SU-DHL-6 (cell line): Measurements from ENCODE around the gene GLOD5.

Source experiments
- H2AFZ ChIP-seq: fragments of 200-600 bp; sonication (generic); 2 replicates; pipeline ENCODE4 v1.6.1; 2014; ENCODE audit warnings: low read depth, mild to moderate bottlenecking, moderate library complexity, mixed read lengths, antibody characterized with exemption, low read length; ENCODE audit not compliant: severe bottlenecking
- H3F3A ChIP-seq: fragments of 200-600 bp; shearing (Covaris generic); 2 replicates; pipeline ENCODE4 v1.6.0; 2016; ENCODE audit warnings: antibody characterized with exemption, mild to moderate bottlenecking; ENCODE audit not compliant: insufficient read depth
- H3K27ac ChIP-seq: fragments of 200-600 bp; sonication (generic); 2 replicates; pipeline ENCODE4 v1.5.1; 2016; ENCODE audit warnings: low read depth, mild to moderate bottlenecking, low read length, moderate library complexity, mixed read lengths
- H3K27me3 ChIP-seq: fragments of 200-600 bp; sonication (generic), shearing (Covaris generic); 2 replicates; pipeline ENCODE4 v1.6.0; 2014; ENCODE audit warnings: mild to moderate bottlenecking, low read length
- H3K36me3 ChIP-seq: fragments of 200-600 bp; sonication (generic); 2 replicates; pipeline ENCODE4 v1.6.1; 2014; ENCODE audit warnings: mild to moderate bottlenecking, low read length, mixed read lengths
- H3K4me2 ChIP-seq: fragments of 300-600, 200-600 bp; shearing (Covaris generic), sonication (generic); 2 replicates; pipeline ENCODE4 v1.6.0; 2014; ENCODE audit warnings: low read length, low read depth, mild to moderate bottlenecking; ENCODE audit not compliant: poor library complexity, severe bottlenecking
- H3K4me3 ChIP-seq: fragments of 200-600 bp; sonication (generic); 2 replicates; pipeline ENCODE4 v1.5.1; 2014; ENCODE audit warnings: antibody characterized with exemption, low read length, mild to moderate bottlenecking, mixed read lengths; ENCODE audit not compliant: insufficient read depth, poor library complexity, severe bottlenecking
- H3K79me2 ChIP-seq: fragments of 200-600 bp; sonication (generic); 2 replicates; pipeline ENCODE4 v1.6.1; 2014; ENCODE audit warnings: mild to moderate bottlenecking, low read length, moderate library complexity; ENCODE audit not compliant: insufficient read depth
- H3K9ac ChIP-seq: fragments of 200-600 bp; sonication (generic); 2 replicates; pipeline ENCODE4 v1.7.0; 2014; ENCODE audit warnings: mild to moderate bottlenecking, low read length
- H3K9me2 ChIP-seq: fragments of 200-600 bp; sonication (generic); replicated peaks from 2 replicates; pipeline ENCODE4 v1.6.1; 2014; ENCODE audit warnings: low read length; ENCODE audit not compliant: insufficient read depth
- H3K9me3 ChIP-seq: fragments of 200-600 bp; sonication (generic); 2 replicates; pipeline ENCODE4 v1.6.1; 2014; ENCODE audit warnings: low read length, mixed read lengths; ENCODE audit not compliant: insufficient read depth
- H4K20me1 ChIP-seq: fragments of 200-600 bp; sonication (generic); 2 replicates; pipeline ENCODE4 v1.6.1; 2014; ENCODE audit warnings: low read depth, mild to moderate bottlenecking, antibody characterized with exemption, low read length, moderate library complexity, mixed read lengths
- CTCF ChIP-seq: fragments of 200-600 bp; sonication (generic); IDR thresholded peaks from one replicate; pipeline ENCODE4 v1.5.1; 2017; ENCODE audit warnings: antibody characterized with exemption, mild to moderate bottlenecking, low read length, moderate library complexity; ENCODE audit not compliant: insufficient read depth, poor library complexity, severe bottlenecking
- EZH2phosphoT487 ChIP-seq: fragments of 200-600 bp; sonication (generic), shearing (Covaris generic); conservative IDR thresholded peaks from 2 replicates; pipeline ENCODE4 v1.6.1; 2018; ENCODE audit warnings: mild to moderate bottlenecking, antibody characterized with exemption, low read length, moderate library complexity, mixed read lengths

GLOD5 gene

GRCh38 chrX:48769230-48769629 lies 7.7 kb downstream of the GLOD5 start:
- Histone ChIP-seq H3K9me3 (no peaks in the 10 kb centered on the region), H3K27me3 (no peaks in the 10 kb centered on the region), H3K4me2 (no peak overlapping the region), H3F3A (no peaks in the 10 kb centered on the region), H3K36me3 (no peaks in the 10 kb centered on the region), H2AFZ (no peak overlapping the region), H3K79me2 (no peaks in the 10 kb centered on the region), H4K20me1 (no peaks in the 10 kb centered on the region), H3K27ac (no peak overlapping the region), H3K4me3 (no peak overlapping the region), H3K9me2 (no peaks in the 10 kb centered on the region), H3K9ac (no peak overlapping the region)
- TF ChIP-seq CTCF (no peak), EZH2phosphoT487 (no peak)

GRCh38 chrX:48770296-48770695 lies 8.7 kb downstream of the GLOD5 start:
- Histone ChIP-seq H3K27ac (no peak overlapping the region), H3K27me3 (no peaks in the 10 kb centered on the region)

GRCh38 chrX:48772602-48773001 lies 11.1 kb downstream of the GLOD5 start:
- Histone ChIP-seq H3K36me3 (no peaks in the 10 kb centered on the region), H4K20me1 (no peaks in the 10 kb centered on the region), H3K79me2 (no peaks in the 10 kb centered on the region), H3K9me3 (no peaks in the 10 kb centered on the region), H3K4me2 (no peak overlapping the region), H2AFZ (no peak overlapping the region), H3F3A (no peaks in the 10 kb centered on the region), H3K27me3 (no peaks in the 10 kb centered on the region), H3K4me3 (no peak overlapping the region), H3K9me2 (no peaks in the 10 kb centered on the region), H3K9ac (no peak overlapping the region), H3K27ac (no peak overlapping the region)
- TF ChIP-seq CTCF (no peak), EZH2phosphoT487 (no peak)

More at GRCh38 chrX:48770296-48770695, 8.7 kb downstream of the GLOD5 start:
- Histone ChIP-seq H3K4me2 (no peak overlapping the region), H3K9ac (no peak overlapping the region), H3F3A (no peaks in the 10 kb centered on the region), H3K9me2 (no peaks in the 10 kb centered on the region), H3K9me3 (no peaks in the 10 kb centered on the region), H2AFZ (no peak overlapping the region), H4K20me1 (no peaks in the 10 kb centered on the region), H3K36me3 (no peaks in the 10 kb centered on the region), H3K4me3 (no peak overlapping the region), H3K79me2 (no peaks in the 10 kb centered on the region)
- TF ChIP-seq EZH2phosphoT487 (no peak), CTCF (no peak)
